ENCODE data around the gene C1QTNF6.

Gene C1QTNF6

DNA sequence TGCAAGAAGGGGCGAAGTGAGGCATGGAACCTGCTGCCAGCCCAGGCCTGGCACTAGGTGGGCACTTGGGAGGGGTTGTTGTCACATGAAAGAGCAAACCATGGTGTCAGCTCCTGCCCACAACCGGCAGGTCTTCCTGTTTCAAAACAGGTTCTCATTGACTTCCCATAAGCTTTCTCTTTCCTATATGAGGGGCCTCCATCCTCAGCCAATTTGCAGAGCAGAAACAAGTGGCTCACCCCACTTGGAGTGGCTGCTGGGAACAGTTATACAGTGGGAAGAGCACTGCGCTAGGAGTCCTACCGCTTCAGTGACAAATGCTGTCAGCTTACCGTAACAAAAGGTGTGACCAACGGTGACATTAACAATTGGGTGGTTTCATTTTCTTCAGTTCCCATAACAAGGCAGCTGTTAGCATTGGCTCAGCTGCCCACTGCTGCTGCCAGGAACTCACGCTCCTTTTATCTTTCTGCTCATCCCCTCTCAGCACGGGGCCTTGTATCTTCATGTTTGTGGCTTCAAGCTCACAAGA, 34.5 kb upstream of the C1QTNF6 start:
- no peak for DNase-seq

DNA sequence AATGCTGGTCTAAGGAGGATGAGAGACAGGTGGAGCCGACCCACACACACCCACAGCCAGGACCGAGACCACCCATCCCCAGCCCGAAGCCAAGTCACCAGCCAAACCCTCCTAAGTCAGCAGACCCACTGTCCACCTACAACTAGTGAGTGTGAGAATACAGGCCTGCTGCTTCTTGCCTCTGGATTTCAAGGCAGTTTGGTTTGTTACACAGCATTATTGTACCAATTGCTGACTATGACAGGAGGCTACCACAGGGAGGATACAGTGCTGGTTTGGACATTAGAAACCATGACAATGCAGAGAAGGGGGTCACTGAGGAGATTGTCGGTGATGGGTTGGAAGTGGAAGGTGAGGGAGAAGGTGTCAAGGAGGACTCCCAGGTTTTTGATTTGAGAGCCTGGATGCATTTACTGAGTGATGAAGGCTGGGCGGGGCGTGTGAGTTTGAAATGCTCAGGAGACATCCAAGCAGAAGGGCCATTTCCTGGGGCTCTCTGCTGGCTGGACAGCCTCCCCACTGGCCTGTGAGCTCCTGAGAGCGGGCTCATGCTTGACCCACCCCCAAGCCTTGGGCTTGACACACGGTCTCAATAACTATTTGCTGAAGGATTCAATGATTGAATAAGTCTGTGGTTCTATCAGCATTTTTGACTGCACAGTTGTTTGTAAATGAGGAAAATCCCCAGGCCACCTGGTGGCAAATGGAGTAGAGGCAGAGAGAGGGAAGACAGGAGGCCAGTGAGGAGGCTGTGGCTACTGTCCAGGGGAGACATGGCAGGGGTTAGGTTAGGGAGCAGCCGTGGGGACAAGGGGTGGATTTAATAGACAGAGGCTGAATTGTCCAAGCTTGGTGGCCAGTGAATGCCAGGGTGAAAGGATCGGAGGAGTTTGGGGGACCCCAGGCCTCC, 33.6 kb upstream of the C1QTNF6 start:
- DNase-seq: no peak

DNA sequence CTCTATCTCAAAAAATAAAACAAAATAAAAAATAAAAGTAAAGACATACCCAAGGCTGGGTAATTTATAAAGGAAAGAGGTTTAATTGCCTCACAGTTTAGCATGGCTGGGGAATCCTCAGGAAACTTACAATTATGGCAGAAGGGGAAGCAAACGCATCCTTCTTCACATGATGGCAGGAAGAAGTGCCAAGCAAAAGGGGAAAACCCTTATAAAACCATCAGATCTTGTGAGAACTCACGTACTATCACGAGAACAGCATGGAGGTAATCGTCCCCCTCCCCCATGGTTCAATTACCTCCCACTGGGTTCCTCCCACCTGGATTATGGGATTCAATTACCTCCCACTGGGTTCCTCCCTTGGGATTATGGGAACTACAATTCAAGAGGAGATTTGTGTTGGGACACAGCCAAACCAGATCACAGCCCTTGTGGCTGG, 32.5 kb upstream of the C1QTNF6 start:
- DNase-seq: no peak

DNA sequence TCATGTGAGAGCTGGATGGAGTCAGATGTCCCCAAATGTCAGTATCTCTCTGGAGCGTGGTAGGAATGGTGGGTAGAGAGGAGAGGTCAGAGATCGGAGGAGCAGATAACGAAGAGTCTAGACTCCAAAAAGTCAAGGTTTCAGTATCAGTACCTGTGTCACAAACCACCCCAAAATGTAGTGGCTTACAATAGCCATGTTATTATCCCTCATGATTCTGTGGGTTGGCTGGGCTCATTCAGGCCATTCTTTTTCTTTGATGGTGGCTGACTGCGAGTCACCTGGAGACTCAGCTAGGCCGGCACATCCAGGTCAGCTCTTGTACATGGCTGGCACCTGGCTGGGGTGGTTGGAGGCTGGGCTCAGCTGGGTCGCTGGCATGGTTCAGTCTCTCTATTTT, 31.5 kb upstream of the C1QTNF6 start:
- DNase-seq: no peak

DNA sequence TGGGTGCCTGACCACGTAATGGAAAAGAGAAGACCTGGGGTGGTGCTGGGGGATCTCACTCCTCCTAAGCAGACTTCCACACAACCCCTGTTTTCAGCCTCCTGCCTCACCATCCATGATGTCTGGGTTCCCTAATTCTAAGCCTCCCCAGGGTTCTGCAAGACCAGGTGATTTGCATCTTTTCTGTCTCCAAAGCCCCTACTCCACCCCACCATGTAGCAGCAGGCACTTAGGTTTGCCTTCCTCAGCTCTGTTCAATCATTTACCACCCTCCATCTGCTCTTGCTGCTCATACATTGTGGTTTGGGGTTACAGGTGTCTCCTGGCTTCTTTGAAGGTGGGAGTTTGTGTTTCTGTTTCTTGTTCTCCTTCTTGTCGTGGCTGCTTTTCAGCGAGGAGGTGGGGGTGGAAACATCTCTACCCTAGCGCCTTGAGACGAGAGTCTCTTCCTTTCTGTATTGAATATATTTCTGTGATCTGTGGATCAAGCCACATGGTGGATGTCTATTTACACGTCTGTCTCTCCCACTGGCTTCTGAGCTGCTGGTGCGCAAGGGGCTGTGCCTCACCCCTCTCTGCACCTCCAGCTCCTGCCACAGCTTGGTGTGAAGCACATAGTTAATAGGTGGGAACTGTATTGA, 30.8 kb upstream of the C1QTNF6 start:
- DNase-seq: no peak

DNA sequence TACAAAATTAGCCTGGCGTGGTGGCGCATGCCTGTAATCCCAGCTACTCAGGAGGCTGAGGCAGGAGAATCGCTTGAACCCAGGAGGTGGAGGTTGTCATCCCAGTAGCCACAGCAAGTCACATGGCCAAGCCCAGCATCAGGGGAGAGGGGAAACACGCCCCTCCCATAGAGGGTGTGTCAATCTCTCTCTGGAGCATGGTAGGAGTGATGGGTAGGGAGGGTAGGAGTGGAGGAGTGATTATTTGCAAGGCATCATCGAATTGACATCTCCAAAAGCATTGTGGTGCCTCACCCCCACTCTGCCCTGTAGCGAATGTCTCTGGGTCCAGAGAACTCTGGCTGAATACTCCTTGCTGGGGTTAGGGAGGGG, 30.3 kb upstream of the C1QTNF6 start:
- DNase-seq: no peak

DNA sequence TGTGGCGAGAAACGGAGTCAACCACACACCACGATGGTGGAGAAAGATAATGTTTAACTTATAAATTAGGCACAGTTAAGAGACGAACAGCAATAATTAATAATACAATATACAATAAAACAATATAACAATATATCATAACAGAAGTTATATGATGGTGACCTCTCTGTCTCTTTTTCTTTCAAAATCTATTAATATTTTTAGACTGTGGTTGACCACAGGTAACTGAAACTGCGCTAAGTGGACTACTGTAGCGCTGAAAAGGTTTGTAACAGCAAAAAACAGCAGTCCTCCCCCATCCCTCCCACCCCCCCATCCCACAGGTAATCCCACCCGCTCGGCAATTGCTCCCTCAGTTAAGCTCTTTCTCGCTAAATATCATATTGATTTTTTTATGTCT, 27.8 kb upstream of the C1QTNF6 start:
- no peak for DNase-seq

DNA sequence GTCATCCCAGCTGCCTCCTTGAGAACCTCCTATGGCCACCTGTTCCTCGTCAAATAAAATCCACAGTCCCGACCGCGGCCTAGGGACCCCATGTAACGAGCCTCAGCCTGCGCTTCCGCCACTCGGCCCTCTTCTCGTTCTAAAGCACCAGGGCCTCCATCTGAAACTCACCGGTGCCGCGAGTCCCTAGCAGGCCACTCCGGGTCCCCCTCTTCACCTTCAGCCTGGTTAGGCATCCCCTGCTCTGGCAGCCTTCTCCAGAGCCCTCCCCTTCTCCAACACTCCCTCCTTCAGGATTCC, 26.6 kb upstream of the C1QTNF6 start:
- DNase-seq: no peak

DNA sequence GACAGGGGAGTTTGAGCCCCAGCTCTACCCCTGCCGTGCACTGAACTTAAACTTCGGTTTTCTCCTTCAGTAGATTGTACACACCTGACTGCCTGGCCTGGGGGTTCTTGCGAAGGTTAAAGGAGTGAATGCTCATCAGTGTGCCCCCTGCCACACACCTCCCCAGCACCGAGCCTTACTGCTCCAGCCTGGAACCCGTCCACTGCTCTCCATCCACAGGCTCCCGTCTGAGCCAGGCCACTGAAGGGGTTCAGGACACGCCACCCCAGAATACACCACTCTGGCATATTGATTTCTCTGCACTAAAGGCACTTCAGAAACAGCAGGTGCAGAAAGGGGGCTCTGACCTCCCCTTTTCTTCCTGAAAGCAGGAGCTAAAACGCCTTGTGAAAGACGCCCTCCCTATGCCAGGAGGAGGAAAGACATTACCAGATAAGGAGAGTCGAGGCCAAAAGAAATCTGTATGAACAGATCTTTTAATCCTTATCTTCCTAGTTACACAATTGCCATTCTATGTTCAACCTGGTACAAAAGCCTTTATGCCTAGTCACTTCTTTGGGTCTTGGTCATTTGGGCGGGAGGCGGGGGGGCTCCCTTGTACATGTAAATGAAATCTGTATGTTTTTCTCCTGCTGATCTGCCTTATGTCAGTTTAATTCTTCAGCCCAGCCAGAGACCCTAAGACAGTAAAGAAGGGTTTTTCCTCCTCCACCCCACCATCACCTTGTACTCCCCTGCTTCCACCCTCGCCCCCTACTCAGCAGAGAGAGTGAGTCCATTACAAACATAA, 26.1 kb upstream of the C1QTNF6 start:
- DNase-seq: no peak

DNA sequence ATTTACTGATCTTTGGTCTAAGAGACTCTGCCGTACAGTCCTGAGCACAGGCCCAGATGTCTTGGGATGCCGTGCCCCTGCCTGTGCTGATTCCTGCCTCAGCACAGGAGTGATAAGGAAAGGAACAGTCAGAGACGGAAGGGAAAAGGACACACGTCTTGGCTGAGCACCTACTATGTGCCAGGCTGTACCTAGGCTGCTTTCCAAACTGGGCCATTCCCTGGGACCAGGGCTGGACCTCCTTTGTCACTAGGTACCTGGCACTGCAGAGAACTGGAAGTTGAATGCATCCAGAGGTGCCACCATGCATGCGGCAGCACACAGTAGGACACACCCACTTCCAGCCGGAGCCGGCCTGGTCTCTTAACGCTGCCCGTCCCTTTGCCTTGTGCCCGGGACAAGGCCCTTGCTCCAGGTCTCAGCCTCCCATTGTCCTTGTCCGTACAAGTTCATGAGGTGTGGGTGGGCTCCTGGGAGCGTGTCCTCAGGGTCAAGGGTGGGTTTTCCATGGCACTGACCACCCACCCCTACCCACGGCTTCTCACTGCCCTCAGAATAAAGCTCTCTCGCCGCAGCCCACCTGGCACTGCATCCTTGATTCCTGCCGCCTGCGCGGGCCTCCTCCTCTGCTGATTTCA, 25.3 kb upstream of the C1QTNF6 start:
- no peak for DNase-seq

DNA sequence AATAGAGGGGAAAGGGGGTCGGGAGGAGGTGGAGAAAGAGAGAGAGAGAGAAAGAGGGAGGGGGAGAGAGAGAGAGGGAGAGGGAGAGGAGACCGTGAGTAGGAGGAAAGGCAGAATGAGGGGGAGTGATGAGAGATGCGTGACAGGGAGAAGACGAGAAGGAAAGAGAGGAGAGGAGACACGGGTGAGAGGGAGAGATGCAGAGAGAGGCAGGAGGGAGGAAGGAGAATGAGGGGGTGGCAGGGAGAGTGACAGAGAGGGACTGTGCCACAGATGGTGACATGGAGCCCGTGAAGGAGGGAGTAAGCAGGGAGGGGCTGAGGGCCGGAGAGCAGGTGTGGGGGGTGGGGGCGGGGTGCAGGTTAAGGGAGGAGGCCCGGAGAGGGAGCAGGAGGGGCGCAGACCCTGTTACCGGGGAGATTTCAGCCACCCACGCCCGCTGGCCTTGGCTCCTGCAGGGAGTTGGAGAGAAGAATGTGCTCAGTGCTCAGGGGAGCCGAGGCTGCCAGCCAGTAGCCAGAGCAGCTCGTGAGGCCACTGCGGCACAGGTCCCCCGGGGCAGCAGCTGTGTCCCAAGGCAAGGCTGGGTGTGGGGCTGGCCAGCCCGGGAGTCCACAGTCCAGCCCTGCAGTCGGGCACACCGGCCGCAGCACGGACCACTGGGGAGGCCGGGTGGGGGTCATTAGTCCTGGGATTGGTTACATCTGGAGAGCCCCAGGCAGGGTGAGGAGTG, 24.3 kb upstream of the C1QTNF6 start, which contains the start of gene SSTR3:
Gene SSTR3 (minus strand): TSS at position 304 of the 733 bp plus-strand sequence. CDS start 4,674 bp downstream, outside the sequence.
- DNase-seq: no peak

DNA sequence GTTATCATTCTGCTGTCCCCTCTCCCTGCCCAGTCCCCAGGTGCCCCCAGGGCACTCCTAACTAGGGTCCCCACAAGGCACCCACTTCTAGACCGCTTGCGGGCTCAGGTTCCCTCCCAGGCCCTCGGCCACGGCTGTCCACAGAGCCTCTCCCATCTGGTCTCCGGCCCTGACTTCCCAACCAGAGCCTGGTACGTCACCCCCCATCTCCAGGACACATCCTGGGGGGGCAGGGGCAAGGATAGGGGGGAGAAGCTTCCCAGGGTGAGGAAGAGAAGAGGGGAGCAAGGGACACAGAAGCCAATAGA, 23.8 kb upstream of the C1QTNF6 start:
- no peak for DNase-seq

DNA sequence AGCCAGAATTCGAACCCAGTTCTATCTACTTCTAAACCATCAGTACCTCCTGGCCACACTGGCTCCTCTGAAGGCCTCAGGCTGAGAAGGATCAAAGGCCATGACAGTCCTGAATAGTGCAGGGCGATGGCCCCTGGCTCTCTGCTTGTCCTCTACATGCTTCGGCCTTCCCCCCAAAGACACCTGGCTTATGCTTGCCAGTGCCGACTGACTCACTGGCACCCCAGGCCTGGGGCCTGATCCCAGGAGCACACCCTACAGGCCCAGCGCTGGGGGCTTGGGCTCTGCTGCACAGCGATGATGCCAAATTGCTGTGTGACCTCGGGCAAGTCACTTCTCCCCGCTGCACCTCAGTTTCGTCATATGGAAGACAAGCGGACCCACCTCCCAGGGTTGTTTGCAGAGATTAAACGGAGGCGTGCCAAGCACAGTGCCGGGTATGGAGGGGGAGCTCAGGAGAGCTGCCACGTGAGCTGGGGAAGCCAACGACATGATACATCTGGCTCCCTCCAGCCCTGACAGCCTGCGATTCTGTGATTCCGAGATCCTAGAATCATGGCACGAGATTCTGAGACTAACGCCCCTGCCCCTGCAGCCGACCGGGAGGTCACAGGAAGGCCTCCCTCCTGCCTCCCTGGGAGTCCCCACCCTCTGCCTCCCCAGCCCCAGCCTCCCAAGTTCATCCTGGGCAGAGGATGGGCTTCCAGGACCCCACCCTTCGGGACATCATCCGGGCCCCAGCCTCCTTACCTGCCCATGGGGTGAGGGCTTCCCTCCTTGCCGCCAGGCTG, 23.2 kb upstream of the C1QTNF6 start:
- DNase-seq: no peak

DNA sequence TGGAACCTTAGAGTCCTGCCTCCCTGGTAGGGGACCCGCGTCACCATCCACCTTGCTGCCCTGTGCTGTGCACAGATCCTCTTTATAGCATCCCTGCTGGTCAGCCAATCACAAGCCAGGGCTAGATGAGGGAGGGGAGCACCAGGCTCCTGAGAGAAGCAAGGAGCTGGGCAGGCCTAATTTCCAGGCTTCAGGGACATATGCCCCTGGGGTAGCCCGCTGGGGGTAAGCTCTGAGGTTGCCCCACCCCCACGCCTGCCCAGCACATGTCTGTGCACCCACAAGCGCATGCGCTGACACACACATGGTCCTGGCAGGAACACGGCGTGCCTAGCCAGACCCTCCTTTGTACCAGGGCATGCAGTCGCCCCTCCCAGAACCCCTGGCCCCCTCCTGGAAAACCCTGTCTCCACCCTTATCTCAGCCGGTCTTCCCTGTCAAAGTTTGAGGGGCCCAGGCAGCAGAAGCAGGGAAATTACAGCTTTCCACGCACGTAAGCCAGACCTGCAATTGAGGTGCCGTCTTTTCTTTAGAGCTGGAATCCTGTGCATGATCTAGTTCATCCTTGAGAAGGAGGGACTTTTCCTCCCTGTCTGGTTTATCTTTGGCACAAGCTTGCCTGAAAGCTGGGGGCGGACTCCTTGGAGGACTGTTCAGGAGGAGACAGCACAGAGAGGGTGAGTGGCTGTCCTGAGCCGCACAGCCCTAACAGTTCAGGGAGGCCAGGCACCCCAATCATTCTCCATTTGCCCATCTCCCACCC, 22.2 kb upstream of the C1QTNF6 start:
- no peak for DNase-seq

DNA sequence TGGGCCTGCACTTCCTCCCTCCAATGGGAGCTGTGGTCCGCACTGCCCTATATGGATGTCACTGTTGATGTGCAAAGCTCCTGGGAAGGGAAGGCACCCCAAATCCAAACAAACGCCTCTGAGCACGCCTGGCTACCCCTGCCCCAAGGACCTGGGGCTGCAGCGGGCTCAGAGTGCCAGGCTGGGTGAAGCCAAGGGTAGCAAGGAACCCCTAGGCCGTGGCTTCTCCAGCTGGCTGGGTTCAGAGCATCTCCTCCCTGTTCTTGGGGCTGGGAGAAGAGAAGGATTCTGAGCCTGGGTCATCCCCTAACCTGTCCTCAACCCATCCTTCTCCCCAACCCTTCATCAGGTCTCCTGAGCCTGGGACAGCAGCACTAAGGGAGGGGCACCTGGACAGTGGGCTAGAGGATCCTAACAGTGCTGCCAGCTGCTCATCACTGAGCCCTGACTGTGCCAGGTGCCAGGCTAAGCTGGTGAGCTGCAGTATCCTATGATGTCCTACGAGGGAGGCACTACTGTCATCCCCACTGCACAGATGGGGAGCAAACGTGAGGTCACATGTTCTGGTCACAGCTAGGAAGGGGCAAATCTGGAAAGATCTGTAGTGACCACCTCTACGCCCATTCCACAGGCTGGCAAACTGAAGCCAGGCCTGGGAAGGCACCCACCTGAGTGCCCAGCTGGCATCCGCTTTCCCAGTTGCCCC, 21.2 kb upstream of the C1QTNF6 start:
- DNase-seq: no peak

DNA sequence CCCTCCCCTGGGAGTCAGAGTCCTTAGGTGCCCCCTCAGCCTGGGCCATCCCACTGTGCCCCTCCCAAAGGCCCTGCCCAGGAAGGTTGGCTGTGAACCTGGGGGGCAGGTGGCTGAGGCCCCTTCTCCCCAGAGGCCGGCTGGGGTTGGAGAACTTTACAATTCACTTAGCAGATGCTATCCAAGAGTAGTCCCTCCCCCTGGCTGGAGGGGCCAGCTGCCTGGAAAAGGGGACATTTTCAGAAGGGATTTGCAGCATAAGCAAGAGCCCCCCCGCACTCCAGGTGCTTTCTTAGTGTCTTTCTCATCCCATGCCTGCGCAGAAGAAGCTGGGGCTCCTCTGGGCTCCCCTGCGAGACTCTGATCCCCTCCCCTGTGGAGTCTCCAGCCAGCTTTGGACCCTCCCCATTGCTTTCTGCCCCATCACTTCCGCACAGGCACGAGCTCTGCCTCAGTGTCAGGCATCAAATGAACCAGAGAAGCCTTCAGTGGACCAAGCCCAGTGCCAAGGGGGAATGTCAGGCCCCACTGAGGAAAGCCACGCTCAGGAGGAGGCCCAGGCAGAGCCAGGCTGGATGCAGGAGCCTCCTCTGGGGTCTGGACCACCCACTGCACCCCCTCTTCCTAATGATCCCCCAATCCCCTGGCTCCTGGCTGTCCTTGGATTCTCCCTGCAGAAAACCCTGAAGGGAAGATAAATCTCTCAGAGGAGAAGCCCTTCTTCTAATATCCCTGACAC, 20.5 kb upstream of the C1QTNF6 start:
- no peak for DNase-seq

DNA sequence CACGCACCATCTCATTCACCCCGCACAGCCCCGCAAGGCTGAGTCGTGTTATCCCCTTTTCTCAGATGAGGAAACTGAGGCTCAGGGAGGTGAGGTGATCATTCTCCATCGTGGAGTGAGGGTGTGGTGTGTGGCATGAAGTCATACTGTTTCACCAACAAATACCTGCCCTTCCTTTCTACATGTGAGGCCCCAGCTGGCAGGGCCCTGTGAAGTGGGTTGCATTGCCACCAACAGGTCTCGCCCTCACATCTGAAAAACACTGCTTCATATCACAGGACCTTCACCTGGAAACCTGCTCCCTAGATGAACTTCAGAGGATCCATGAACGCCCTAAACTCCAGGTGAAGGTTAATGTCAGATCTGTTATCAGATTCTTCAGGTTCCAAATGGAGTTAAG, 19.9 kb upstream of the C1QTNF6 start:
- no peak for DNase-seq

DNA sequence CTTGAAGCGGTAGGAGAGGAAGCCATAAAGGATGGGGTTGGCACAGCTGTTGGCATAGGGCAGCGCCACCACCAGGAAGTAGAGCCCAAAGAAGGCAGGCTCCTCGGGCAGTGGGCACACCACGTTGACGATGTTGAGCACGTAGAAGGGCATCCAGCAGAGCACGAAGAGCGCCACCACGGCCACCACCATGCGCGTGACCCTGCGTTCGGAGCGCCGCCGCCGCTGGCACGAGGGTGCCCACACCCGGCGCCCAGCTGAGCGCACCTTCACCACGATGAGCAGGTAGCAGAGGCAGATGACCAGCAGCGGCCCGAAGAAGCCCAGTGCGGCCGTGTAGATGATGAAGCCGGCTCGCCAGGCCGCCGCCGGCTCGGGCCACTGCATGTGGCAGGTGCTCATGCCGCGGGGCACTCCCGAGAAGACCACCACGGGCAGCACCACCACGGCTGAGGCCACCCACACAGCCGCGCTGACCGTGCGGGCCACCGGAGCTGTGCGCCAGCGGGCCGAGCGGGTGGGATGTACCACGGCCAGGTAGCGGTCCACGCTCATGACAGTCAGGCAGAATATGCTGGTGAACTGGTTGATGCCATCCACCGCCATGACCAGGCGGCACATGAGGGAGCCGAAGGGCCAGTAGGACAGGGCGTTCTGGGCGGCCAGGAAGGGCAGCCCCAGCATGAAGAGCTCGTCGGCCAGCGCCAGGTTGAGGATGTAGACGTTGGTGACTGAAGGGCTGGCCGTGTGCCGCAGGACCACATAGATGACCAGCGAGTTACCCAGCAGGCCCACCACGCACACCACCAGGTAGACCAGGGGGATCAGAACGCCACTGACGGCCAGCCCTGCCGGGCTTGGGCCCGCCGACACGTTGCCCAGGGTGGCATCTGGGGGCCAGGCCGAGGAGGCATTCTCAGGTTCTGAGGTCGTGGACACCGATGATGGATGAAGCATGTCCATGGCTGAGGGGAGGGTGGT, 19.1 kb upstream of the C1QTNF6 start:
- DNase-seq: no peak
